Epithelial cell of esophagus (primary cell): ENCODE data around the gene CD3D.

ENCODE experiments used
- DNase-seq: peaks from one replicate; pipeline ENCODE4 v3.0.0; 2010; ENCODE audit warnings: low read depth
- H3K4me3 ChIP-seq: 2 replicates; pipeline ENCODE4 v1.5.1; 2011; ENCODE audit warnings: mild to moderate bottlenecking, low read length, control low read depth
- CTCF ChIP-seq: IDR thresholded peaks from 2 replicates; pipeline ENCODE4 v1.5.1; 2011; ENCODE audit warnings: low read depth, mild to moderate bottlenecking, low read length, control low read depth, inconsistent platforms; ENCODE audit not compliant: insufficient read depth; ENCODE audit errors: missing control alignments

Gene CD3D

GRCh38 chr11:118291477-118292135 lies 50.9 kb downstream of the CD3D start:
- no peak overlapping the region for H3K4me3 ChIP-seq
- peak; percentile 94 for DNase-seq
- TF ChIP-seq CTCF = no peak

- peak; percentile 79 for DNase-seq
- peak; percentile 64 for TF ChIP-seq CTCF
Observed at GRCh38 chr11:118290923-118291322, 51.6 kb downstream of the CD3D start.

GRCh38 chr11:118289401-118289800 lies 53.1 kb downstream of the CD3D start:
- H3K4me3 ChIP-seq = no peak overlapping the region
- no peak for TF ChIP-seq CTCF
- DNase-seq = no peak

More at GRCh38 chr11:118290923-118291322, 51.6 kb downstream of the CD3D start:
- H3K4me3 ChIP-seq = no peak overlapping the region
